ENCODE results near the gene MCCC2.
"Not testable (repeated sequence)": the region's sequence is repeated elsewhere in the genome, so short reads cannot be mapped to it uniquely, and the experiment has no call there.

MCCC2 gene

DNA sequence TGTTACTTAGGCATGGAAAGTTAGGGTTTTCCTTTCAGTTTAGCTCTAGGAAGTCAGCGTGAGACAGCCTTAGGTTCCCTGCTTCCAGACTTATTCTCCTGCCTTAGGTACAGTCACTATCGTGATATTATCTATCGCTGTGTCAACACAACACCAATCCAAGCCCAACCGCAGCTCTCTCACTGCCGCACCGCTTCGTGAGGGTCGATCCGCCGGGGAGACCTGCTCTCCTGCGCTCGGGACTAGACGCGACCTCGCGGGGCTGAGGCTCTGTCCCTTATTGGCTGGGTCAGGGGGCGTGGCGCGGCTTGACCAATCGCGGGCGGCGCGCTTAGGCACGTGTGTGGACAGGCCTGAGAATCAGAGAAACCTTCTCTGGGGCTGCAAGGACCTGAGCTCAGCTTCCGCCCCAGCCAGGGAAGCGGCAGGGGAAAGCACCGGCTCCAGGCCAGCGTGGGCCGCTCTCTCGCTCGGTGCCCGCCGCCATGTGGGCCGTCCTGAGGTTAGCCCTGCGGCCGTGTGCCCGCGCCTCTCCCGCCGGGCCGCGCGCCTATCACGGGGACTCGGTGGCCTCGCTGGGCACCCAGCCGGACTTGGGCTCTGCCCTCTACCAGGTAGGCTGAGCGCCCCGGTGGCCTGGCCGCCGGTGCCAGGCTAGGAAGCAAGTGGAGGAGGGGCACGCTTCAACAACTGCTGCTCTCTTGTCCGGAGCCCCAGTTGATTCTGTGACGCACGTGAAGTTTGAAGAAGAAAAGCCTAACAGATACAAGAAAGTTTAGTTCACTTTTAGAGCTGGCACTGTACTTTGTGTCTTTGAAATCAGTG, at the start of gene MCCC2:
Gene MCCC2 (plus strand): TSS at position 400 of the 825 bp plus-strand sequence. CDS start 86 bp downstream, at position 486.
- peak; percentile 97 for DNase-seq

DNA sequence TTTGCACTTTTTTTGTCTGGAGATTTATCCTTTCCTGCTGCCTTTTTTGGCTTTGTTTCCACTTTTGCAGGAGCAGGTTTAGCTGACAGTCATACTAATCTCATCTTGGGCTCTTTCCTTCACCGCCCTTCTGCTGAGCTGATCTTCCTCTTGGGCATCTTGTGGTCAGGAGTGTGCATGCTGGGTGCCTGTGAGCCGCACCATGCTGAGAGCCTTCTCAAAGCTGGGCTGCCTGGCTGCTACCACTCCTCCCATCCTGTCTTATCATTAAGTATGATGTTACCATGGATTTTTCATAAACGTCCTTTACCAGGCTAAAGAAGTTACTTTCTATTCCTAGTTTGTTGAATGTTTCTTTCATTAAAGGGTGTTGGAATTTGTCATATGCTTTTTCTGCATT, 49.5 kb upstream of the MCCC2 start:
- DNase-seq = no peak

DNA sequence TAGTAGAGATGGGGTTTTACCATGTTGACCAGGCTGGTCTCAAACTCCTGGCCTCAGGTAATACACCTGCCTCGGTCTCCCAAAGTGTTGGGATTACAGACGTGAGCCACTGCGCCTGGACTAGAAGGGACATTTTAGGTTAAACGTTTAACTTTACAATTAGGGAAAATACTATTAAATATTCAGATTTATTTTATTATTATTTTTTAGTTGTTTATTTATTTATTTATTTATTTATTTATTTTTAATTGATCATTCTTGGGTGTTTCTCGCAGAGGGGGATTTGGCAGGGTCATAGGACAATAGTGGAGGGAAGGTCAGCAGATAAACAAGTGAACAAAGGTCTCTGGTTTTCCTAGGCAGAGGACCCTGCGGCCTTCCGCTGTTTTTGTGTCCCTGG, 36.3 kb upstream of the MCCC2 start:
- DNase-seq = not testable (repeated sequence)

DNA sequence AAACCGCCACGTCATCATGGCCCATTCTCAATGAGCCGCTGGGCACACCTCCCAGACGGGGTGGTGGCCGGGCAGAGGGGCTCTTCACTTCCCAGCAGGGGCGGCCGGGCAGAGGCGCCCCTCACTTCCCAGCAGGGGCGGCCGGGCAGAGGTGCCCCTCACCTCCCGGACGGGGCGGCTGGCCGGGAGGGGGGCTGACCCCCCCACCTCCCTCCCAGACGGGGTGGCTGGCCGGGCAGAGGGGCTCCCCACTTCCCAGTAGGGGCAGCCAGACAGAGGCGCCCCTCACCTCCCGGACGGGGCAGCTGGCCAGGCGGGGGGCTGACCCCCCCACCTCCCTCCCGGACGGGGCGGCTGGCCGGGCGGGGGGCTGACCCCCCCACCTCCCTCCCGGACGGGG, 35.6 kb upstream of the MCCC2 start:
- DNase-seq = not testable (repeated sequence)

DNA sequence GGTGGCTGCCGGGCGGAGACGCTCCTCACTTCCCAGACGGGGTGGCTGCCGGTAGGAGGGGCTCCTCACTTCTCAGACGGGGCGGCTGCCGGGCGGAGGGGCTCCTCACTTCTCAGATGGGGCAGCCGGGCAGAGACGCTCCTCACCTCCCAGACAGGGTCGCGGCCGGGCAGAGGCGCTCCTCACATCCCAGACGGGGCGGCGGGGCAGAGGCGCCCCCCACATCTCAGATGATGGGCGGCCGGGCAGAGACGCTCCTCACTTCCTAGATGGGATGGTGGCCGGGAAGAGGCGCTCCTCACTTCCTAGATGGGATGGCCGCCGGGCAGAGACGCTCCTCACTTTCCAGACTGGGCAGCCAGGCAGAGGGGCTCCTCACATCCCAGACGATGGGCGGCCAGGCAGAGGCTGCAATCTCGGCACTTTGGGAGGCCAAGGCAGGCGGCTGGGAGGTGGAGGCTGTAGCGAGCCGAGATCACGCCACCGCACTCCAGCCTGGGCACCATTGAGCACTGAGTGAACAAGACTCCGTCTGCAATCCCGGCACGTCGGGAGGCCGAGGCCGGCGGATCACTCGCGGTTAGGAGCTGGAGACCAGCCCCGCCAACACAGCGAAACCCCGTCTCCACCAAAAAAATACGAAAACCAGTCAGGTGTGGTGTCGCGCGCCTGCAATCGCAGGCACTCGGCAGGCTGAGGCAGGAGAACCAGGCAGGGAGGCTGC, 35.0 kb upstream of the MCCC2 start:
- DNase-seq = not testable (repeated sequence)

DNA sequence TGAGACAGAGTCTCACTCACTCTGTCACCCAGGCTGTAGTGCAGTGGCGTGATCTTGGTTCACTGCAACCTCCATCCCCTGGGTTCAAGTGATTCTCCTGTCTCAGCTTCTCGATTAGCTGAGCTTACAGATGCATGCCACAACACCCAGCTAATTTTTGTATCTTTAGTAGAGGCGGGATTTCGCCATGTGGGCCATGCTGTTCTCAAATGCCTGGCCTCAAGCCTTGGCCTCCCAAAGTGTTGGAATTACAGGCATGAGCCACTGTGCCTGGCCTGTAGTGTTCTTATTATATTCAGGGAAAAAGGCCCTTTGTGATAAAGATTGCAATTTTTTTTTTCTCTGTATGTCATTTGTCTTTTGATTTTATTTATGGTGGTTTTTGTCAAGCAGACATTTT, 24.0 kb upstream of the MCCC2 start:
- DNase-seq = no peak

DNA sequence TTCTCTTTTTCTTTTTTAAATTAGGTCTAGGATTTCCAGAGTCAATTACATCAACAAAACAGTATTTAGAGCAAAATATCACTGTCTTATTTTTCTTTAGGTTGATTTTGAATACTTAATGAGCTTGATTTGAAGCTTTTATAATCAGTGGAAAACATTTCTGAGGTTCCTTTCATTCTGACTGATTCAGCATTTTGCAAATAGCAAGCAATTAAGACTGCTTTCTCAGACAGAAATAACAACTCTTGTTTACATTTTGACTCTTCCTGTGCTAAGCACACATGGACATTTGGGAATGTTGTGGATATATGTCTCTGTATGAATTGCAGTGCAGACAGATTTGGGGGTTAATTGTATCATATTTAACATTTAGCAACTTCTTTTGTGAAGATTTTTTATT, 22.2 kb upstream of the MCCC2 start:
- DNase-seq = no peak

DNA sequence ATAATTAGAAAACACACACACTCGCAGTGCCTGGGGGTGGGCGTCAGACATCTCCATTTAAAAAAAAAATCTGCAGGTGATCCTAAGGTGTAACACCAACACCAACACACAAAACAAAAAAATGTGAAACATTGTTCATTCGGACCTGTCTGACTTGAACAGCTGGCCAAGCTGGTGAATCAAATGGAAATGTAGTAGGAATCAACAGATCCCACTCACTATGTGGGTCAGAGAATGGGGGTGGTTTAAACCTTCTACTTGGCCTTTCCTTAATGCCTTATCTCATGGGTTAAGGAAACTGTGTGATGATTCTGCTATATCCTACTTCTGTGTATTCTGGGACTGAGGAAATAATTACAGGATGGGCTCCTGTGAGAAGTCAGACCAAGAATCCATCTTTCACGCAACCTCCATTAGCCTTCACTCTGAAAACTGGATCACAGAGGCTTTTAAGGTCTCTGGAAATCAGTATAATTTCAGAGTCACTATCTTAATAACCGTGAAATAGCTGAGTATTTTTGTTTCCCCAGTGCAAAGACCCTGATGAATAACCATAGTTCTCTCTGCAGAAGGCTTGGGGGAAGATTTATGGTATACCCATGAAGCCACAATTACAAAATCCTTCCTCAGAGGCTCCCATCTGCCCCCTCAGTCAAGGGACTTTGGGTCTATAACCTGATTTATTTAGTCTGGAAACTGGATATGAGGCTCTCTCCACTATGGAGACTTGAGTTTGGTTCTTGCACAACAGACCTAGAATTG, 17.2 kb upstream of the MCCC2 start:
- DNase-seq = no peak

DNA sequence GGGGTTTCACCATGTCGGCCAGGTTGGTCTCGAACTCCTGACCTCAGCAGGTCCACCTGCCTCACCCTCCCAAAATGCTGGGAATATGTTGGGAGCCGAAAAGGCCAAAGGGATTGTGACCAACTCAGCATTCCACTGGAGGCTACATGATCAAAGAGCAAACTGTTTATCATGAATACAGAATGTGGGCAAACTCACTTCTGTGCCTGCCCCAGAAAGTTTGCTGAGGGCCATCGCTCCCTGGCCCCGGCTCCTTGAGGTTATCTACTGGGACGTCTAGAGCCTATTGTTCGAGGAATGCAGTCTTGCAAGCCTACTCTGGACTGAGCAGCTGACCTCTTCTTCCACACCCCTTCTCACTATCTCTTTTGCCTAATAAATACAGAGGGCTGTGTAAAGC, 15.3 kb upstream of the MCCC2 start:
- not testable (repeated sequence) for DNase-seq

DNA sequence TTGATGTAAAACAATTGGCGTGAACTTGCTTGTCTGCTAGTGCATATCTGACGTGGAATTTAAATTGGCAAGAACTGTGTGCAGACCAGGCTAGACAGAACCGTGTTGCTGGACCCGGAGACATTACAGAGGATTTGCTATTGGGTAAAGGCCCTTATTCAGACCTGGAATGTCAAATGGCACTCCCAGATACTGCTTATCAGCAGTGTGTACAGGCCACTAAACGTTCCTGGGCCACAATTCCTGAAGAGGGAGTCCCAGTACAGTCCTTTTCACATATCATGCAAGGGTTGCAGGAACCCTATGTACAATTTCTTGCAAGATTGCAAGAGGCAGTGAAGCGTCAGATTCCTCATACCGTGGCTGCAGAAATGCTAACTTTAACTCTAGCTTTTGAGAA, 13.5 kb upstream of the MCCC2 start:
- DNase-seq = no peak

DNA sequence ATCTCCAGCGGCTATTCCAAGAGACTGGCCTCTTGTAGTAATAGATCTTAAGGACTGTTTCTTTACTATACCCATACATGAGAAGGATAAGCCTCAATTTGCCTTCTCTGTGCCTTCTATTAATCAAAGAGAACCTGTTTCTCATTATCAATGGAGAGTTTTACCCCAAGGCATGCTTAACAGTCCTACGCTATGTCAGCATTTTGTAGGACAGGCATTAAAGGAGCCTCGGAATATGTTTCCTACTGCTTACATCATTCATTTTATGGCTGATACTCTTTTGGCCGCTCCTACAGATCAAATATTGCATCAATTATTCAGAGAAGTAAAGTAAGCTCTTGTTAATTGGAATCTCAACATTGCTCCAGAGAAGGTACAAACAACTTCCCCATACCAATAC, 11.6 kb upstream of the MCCC2 start:
- not testable (repeated sequence) for DNase-seq

DNA sequence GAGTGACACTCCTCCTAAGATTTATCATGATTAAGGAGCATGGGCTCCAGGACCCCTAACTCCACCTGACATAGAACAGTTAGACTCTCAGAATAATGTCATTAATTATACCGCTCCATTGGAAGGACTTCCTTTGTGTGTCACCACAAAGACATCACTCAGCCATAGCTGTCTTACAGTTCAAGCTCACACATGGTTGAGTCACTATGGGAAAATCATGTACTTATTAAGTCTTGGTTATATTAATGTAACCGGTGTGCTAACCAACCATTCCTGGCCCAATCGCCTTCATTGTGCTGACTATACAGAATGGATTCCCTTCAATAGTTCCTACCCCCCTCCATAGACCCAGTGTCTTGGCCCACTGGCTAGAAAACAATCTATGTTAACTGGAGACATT, 10.9 kb upstream of the MCCC2 start:
- no peak for DNase-seq

DNA sequence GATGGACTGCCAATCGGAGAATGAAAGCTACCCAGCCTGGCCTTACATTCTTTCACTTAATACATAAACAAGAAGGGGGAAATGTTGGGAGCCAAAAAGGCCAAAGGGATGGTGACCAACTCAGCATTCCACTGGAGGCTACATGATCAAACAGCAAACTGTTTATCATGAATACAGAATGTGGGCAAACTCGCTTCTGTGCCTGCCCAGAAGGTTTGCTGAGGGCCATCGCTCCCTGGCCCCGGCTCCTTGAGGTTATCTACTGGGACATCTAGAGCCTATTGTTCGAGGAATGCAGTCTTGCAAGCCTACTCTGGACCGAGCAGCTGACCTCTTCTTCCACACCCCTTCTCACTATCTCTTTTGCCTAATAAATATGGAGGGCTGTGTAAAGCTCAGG, 9.3 kb upstream of the MCCC2 start:
- DNase-seq = not testable (repeated sequence)

DNA sequence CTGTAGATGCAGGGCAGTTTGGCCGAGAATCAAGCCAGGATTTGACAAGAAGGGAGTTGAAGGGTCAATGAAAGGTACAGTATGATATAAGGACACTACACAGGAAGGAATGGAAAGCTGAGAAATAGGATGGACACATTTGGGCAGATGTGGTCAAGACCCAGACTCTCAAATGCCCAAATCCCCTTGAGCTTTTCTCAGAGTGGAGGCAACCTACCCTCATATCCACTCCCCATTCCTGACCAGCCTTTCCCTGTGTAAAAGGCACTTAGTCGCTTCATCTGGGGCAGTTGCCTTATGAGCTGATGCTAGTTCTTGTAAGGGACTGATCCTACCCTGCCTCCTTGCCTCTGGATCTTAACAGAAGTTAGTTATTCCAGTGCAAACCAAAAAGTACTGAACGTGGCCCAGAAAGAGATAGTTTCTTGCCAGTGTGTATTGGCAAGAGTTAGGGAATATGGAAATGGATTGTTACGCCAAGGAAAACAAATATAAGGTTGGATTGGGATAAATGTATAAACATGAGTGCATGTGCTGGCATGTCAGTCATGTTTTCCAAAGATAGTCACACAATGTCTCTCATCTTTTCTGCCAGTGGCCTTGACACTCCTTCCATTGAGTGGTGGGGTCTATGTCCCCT, 4.1 kb upstream of the MCCC2 start:
- no peak for DNase-seq

DNA sequence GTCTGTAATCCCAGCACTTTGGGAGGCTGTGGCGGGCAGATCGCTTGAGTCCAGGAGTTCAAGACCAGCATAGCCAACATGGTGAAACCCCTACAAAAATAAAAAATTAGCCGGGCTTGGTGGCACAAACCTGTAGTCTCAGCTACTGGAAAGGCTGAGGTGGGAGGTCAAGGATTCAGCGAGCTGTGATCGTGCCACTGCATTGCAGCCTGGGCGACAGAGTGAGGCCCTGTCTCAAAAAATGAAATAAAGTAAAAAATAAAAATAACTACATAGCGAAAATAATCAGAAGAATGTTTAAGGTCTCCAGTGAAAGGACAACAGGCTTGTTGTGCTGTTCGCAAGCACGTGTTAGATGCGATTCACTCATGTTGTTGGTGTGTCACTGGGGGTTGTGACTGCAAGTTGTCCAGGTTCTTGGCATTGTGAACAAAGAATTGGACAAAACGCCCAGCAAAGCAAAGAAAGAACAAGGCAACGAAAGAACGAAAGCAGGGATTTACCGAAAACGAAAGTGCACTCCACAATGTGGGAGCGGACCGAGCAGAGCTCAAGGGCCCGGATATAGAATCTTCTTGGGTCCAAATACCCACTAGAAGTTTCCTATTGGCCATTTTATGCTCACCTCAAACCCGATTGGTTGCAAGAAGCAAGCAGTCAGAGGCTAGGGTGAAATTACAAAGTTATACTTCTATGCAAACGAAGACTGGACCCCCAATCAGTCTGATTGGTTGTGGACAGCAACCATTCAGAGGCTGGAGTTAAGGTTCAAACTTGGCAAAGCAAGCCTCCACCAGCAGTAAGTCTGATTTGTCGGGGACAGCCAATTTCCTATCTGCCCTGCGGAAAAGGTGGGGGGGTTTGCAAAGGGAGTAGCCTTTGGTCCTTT, 844 bp upstream of the MCCC2 start:
- DNase-seq = no peak

DNA sequence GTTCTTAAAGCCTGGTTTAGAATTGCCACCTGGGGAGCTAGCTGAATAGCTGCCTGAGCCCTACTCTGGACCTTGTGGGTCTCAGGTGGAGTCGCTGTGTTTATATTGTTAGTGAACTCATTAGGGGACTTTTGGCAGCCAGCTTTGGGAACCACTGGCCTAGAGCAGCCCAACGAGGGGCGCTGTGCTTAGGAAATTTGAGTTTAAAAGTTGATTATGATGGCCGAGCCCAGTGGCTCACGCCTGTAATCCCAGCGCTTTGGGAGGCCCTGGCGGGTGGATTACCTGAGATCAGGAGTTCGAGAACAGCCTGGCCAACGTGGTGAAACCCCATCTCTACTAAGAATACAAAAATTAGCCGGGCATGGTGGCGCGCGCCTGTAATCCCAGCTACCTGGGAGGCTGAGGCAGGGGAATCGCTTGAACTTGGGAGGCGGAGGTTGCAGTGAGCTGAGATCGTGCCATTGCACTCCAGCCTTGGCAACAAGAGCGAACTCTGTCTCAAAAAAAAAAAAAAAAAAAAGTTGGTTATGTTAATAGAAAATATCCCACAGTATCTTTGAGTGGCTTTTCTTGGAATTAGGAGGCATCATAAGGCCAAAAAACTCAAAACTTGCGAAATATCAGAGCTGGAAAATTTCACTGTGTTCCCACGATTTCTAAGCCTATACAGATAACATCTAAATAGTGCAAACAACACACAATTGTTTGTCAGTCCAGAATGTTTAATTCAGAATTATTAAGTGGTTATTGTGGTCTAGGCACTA, 809 bp downstream of the MCCC2 start:
- DNase-seq = no peak

DNA sequence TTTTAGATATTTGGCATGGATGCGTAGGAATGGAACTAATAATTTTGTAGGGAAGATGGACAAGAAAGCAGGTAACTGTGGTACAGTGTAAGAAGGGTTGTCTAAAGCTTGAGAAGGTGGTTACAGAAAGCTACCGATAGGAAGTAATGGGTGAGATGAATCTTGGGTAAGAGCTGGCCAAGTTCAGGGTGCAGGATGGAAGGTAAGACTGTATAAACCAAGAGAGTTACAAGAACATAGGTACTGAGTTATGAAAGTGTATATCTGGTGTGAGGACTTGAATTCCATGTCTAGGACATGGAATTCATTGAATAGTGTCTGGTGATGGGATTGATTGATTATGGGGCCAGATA, 1.4 kb downstream of the MCCC2 start:
- no peak for DNase-seq

DNA sequence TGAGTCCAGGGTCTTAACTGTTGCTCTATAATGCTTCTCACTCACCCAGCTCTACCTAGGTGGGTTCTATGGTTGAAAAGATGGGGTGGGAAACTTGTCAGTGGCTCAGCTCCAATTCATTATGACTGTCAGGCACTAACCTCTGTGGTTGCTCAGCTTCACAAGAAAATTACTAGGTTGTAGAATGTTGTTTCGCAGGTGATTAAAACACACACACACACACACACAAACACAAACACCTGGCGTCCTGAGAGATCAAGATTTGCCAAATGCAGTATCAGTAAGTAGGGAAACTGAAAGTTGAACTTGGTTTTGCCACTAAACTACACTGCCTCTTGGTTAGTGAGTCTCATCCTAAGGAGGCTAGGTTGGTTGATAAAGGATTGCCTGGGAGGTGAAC, 2.8 kb downstream of the MCCC2 start:
- no peak for DNase-seq

DNA sequence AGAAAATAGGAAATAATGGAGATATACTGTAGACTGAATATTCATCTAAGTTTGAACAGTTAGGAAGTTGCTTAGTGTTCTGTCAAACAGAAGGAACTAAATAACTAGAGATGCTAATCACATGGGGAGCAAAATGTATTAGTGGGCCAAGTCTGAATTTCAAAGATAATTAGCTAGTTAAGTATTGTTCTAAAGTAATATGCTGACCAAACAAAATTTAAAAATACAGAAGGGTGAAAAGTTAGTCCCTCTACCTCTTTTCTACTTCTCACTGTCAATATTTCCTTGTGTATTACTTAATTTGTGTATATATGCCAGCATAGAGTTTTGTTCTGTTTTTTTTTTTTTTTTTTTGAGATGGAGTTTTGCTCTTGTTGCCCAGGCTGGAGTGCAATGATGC, 4.0 kb downstream of the MCCC2 start:
- DNase-seq = no peak

DNA sequence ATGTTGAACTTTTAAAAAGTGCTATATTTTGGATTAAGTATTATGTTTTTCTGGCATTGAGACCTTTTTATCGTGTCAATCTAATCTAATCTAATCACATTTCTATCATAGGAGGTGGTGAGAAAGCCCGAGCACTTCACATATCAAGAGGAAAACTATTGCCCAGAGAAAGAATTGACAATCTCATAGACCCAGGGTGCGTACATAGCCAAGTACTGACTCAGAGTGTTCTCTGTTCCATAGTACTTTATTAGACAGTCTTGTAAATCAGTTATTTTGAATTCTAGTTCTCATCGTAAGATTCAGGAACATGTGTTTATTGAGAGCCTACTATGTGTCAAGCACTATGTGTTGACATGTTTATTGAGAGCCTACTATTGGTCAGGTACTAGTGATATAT, 9.0 kb downstream of the MCCC2 start:
- no peak for DNase-seq

DNA sequence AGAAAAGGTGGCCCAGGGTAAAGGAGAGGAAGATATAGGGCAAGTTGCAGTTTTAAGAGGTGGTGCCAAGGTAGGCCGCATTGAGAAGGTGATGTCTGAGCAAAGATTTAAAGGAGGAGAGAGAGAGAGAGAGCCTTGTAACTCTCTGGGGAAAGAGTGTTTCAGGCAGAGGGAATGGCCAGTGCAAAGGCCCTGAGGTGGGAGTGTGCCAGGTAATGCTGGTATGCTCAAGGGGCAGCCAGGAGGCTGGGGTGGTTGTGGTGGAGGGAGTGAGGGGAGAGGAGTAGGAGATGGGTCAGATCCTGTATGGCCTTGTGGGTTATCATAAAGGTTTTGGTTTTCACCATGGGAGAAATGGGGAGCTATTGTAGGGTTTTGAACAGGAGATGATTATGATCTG, 9.9 kb downstream of the MCCC2 start:
- no peak for DNase-seq
